PFSK-1 (cell line): ENCODE measurements around the gene COL4A2.

ENCODE experiments used
- FOXP2 ChIP-seq: optimal IDR thresholded peaks from 2 replicates; pipeline ENCODE3; 2011; ENCODE audit warnings: borderline replicate concordance, control low read depth, inconsistent platforms; ENCODE audit not compliant: insufficient read depth; ENCODE audit errors: extremely low read length, extremely low read depth
- POLR2AphosphoS5 ChIP-seq: IDR thresholded peaks from 2 replicates; pipeline ENCODE4 v1.6.1; 2012; ENCODE audit warnings: low read depth, mild to moderate bottlenecking, control low read depth, low read length, moderate library complexity
- SIN3A ChIP-seq: IDR thresholded peaks from 2 replicates; pipeline ENCODE4 v1.6.1; 2012; ENCODE audit warnings: mild to moderate bottlenecking, low read length, moderate library complexity, borderline replicate concordance; ENCODE audit not compliant: insufficient read depth
- TAF1 ChIP-seq: IDR thresholded peaks from 2 replicates; pipeline ENCODE4 v1.6.1; 2012; ENCODE audit warnings: low read length, control low read depth, borderline replicate concordance; ENCODE audit not compliant: insufficient read depth
- TF ChIP-seq, protein P1 (sequence below), 2 experiments: IDR thresholded peaks; 2 replicates each; pipeline versions ENCODE4 v1.6.1 to v1.8.0; 2011 to 2012; ENCODE audit warnings: low read depth in 2 of 2, low read length in 2 of 2, control low read depth in 1 of 2, inconsistent platforms in 1 of 2, mild to moderate bottlenecking in 1 of 2, moderate library complexity in 1 of 2; ENCODE audit not compliant: insufficient read depth in 1 of 2

Gene COL4A2

GRCh38 chr13:110339975-110340550 lies 33.0 kb downstream of the COL4A2 start:
- TF ChIP-seq FOXP2 (no peak), SIN3A (no peak), TAF1 (no peak), POLR2AphosphoS5 (no peak)
- TF ChIP-seq, protein P1, sequence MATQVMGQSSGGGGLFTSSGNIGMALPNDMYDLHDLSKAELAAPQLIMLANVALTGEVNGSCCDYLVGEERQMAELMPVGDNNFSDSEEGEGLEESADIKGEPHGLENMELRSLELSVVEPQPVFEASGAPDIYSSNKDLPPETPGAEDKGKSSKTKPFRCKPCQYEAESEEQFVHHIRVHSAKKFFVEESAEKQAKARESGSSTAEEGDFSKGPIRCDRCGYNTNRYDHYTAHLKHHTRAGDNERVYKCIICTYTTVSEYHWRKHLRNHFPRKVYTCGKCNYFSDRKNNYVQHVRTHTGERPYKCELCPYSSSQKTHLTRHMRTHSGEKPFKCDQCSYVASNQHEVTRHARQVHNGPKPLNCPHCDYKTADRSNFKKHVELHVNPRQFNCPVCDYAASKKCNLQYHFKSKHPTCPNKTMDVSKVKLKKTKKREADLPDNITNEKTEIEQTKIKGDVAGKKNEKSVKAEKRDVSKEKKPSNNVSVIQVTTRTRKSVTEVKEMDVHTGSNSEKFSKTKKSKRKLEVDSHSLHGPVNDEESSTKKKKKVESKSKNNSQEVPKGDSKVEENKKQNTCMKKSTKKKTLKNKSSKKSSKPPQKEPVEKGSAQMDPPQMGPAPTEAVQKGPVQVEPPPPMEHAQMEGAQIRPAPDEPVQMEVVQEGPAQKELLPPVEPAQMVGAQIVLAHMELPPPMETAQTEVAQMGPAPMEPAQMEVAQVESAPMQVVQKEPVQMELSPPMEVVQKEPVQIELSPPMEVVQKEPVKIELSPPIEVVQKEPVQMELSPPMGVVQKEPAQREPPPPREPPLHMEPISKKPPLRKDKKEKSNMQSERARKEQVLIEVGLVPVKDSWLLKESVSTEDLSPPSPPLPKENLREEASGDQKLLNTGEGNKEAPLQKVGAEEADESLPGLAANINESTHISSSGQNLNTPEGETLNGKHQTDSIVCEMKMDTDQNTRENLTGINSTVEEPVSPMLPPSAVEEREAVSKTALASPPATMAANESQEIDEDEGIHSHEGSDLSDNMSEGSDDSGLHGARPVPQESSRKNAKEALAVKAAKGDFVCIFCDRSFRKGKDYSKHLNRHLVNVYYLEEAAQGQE (IDR thresholded peaks at IDR 0.05; ENCODE audit: insufficient read depth in 1 of 2, low read depth in 2 of 2, low read length in 2 of 2), result no peak

- no peak for TF ChIP-seq POLR2AphosphoS5
- TF ChIP-seq SIN3A, result no peak
- TF ChIP-seq, protein P1 (IDR thresholded peaks at IDR 0.05; ENCODE audit: insufficient read depth in 1 of 2, low read depth in 2 of 2, low read length in 2 of 2), result no peak
- TF ChIP-seq FOXP2, result no peak
- no peak for TF ChIP-seq TAF1
Observed at GRCh38 chr13:110340812-110341444, 33.8 kb downstream of the COL4A2 start.

DNA sequence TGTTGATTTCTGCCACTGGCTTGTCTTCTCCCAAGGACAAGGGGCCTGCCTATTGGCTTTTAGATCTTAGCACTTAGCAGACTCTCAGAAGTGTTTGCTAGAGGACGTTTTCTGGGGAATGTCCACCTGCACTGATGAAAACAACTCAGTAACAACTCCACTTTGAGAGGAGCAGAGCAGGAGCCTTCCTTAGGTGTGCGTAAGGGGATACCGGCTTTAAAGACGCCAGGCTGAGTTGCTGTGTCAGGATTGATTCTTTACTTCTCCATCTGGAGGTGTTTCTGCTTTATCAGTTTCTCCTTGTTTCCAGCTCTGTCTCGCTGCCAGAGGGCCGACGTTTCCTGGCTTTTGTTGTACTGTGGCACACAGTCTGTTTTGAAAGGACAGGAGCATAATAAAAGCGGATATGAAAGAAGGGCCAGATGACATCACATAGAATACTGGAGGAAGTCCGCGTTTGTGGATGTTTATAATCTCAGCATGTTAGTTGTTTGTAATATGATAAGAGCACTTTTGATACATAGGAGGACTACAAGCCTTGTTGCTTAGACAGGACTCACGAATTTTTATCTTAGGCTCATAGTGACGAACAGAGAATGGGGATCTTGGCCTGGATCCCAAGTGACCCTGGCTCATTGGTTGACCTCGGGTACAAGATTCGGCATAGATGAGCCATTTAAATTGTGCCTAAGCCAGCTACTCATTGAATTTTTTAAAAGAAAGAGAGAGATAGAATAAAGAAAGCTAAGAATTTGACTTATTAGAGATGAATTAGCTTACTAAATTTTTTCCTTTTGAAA lies 34.6 kb downstream of the COL4A2 start:
- TF ChIP-seq FOXP2 (no peak), POLR2AphosphoS5 (no peak), SIN3A (no peak), TAF1 (no peak)

DNA sequence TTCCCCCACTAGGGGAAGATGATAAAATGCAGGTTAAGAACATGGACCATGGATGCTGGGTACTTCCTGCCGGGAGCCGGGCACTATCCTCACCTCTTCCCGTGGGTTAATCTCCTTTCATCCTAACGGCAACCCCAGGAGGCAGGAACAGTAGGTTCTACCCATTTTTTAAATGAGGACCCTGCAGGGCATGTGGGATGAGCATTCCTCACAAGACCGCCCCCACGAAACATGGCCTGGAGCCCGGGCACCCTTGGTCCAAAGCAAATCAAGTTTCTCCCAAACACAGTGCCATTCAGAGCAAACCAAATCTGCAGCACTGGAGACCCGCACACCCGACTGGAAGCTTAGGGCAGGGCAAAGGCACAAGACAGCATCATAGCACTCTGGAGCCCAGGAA lies 35.4 kb downstream of the COL4A2 start:
- TF ChIP-seq SIN3A, result no peak
- TF ChIP-seq FOXP2, result no peak

GRCh38 chr13:110343241-110343865 lies 36.3 kb downstream of the COL4A2 start:
- TF ChIP-seq POLR2AphosphoS5 (no peak), TAF1 (no peak), SIN3A (no peak), FOXP2 (no peak)
- TF ChIP-seq, protein P1 (IDR thresholded peaks at IDR 0.05; ENCODE audit: insufficient read depth in 1 of 2, low read depth in 2 of 2, low read length in 2 of 2), result no peak
